22Rv1 (cell line): Measurements from ENCODE around the gene GJC2.

Experiments used
- CTCF ChIP-seq: fragments of 450-650 bp; IDR thresholded peaks from 2 replicates; pipeline ENCODE4 v1.5.1; 2017; ENCODE audit warnings: mild to moderate bottlenecking
- ZFX ChIP-seq: fragments of 450-650 bp; IDR thresholded peaks from 2 replicates; pipeline ENCODE4 v1.6.1; 2017; ENCODE audit warnings: antibody characterized with exemption, borderline replicate concordance

GRCh38 chr1:228105270-228105995 is 44.3 kb upstream of the GJC2 start:
- TF ChIP-seq CTCF (no peak), ZFX (no peak)
